ENCODE data around the gene DYNC2LI1. TPM values are rescaled to one million over a fixed set of nuclear protein-coding genes. Genes with fewer than 3 reads are reported as not detected.

Gene DYNC2LI1
- total RNA-seq, 2 experiments from 2014 or later = 9.6 to 10.0 TPM

DNA sequence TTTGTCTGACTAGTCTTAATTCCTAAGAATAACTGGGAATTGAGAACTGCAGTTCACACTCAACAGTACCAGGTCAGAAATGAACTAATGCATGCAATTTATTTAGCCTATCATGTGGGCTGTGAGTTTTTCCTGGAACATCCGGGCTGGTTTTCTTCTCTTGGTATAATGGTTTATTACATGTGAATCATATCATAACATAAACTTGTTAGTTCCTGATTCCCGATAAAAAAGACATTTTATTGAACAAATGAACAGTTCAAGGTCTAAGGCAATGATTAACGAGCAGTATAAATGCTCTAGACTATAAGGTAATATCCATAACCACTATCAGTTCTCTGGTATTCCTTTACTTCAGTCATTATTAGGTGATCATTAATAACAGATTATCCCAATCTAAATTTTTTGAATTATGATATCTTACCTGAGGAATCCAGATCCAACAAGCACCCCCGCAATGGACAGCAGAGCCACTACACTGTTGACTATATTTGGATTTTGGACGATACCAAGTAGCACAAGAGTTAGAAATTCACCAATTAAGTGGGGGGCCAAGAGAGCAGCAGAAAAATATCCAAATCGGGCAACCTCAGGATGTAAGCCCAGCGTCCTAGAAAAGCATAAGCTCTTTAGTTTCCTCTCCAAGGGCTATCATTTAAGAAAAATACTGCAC lies 45.8 kb downstream of the DYNC2LI1 start:
- Mint-ChIP-seq H3K4me1 (peaks cover 3% of the 10 kb centered on the region), H3K27me3 (peaks cover 25% of the 10 kb centered on the region), H3K9me3 (peaks cover 3% of the 10 kb centered on the region), H3K4me3 (no peak overlapping the region), H3K36me3 (no peaks in the 10 kb centered on the region), H3K27ac (no peak overlapping the region)
- DNase-seq = no peak

DNA sequence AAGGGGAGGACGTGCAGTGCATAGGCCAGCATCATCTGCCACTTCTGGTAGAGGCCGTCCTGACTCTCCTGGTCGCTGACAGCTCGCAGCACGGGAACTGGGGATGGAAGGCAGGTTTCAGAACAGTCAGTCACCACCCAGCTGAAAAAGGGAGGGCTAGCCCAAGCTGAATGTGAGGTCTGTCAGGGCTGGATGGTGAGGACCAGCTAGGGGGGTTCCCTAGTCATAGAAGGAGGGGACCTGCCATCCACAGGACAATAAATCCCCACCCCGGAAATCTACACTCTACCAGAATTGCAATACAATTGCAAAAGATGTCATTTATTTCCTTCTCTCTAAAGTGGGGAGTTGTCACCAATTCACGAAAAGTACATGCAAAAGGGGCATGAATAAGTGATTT lies 49.0 kb downstream of the DYNC2LI1 start:
- H3K27me3 Mint-ChIP-seq = peaks cover 25% of the 10 kb centered on the region
- H3K27ac Mint-ChIP-seq = no peak overlapping the region
- no peak overlapping the region for H3K4me3 Mint-ChIP-seq
- H3K36me3 Mint-ChIP-seq = no peaks in the 10 kb centered on the region
- no peaks in the 10 kb centered on the region for H3K9me3 Mint-ChIP-seq
- H3K4me1 Mint-ChIP-seq = peaks cover 3% of the 10 kb centered on the region
- no peak for DNase-seq

DNA sequence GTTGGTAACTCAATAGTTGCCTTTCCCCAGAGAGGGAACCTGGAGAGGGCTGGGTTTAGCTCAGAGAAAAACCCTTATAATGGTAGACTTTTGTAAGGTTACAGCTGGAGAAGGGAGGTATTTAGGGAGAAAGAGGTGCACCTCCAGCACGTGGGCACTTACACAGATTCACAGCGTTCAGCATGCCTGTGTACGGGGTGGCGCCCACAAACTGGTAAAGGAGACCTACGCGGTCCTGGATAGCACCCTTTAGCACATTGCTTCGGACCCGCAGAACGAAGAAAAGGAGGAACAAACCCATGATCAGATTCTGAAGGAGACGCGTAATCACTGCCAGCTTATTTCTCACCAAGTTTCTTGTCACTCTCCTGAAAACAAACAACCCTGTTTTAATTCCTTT lies 49.9 kb downstream of the DYNC2LI1 start:
- H3K9me3 Mint-ChIP-seq = no peaks in the 10 kb centered on the region
- H3K4me1 Mint-ChIP-seq = no peaks in the 10 kb centered on the region
- no peak for DNase-seq
- no peak overlapping the region for H3K4me3 Mint-ChIP-seq
- H3K27ac Mint-ChIP-seq = no peak overlapping the region
- H3K36me3 Mint-ChIP-seq = no peaks in the 10 kb centered on the region
- H3K27me3 Mint-ChIP-seq = peaks cover 27% of the 10 kb centered on the region

DNA sequence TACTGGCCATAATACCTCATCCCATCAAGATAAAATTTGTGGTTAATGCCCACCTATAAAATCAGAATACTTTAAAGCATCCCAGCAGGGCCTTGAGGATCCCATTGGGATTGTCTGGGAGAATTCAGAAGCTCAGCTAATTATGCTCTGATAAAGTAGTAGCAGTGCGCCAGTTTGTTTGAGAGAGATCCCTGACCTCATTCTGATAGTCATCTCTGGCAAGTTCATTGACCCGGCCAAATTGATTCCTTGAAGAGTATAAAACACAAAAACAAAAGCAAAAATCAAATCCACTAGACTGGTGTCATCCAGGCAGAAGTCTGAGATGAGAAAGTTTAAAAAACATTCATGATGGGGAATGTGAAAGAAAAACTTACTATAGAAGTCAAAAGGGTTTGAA lies 50.7 kb downstream of the DYNC2LI1 start:
- peaks cover 30% of the 10 kb centered on the region for H3K27me3 Mint-ChIP-seq
- no peaks in the 10 kb centered on the region for H3K4me1 Mint-ChIP-seq
- H3K36me3 Mint-ChIP-seq = no peaks in the 10 kb centered on the region
- DNase-seq = no peak
- no peak overlapping the region for H3K4me3 Mint-ChIP-seq
- H3K27ac Mint-ChIP-seq = no peak overlapping the region
- H3K9me3 Mint-ChIP-seq = no peaks in the 10 kb centered on the region

DNA sequence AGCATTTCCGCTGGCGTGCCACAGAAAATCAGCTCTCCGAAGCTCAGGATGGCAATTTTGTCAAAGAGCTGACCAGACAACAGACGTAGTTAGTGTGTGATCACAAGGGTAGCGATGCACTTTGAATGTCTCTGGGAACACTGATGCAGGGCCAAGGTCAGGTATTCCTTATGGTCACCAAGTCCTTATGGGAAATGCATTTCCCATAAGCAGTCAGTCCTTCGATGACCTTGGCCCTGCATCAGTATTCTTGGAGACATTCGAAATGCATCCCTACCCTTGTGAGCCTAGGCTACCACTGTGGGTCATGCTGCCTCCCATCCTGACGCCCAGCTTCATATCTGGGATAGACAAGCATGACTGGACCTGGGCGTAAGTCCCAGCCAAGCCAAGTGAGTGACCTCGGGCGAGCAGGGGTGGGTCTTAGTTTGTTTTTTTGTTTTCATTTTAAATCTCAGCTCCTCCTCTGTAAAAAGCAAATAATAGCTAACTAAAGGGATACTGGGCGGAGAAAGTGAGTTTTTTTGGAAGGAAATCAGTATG lies 51.2 kb downstream of the DYNC2LI1 start:
- DNase-seq = no peak
- Mint-ChIP-seq H3K36me3 (no peaks in the 10 kb centered on the region), H3K4me1 (no peaks in the 10 kb centered on the region), H3K4me3 (no peak overlapping the region), H3K27me3 (peaks cover 33% of the 10 kb centered on the region), H3K9me3 (no peaks in the 10 kb centered on the region), H3K27ac (no peak overlapping the region)

DNA sequence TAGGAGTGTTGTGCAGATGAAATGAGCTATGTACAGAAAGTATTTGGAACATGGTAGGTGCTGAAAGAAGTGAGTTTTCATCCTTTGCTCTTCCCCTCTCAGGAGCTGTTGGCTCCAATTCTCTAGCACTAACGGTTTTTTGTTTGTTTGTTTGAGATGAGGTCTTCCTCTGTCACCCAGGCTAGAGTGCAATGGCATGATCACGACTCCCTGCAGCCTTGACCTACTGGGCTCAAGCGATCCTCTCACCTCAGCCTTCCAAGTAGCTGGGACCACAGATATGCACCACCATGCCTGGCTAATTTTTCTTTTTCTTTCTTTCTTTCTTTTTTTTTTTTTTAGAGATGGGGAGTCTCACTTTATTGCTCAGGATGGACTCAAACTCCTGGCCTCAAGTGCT lies 52.0 kb downstream of the DYNC2LI1 start:
- Mint-ChIP-seq H3K4me1 (no peaks in the 10 kb centered on the region), H3K27me3 (peaks cover 41% of the 10 kb centered on the region), H3K36me3 (no peaks in the 10 kb centered on the region), H3K9me3 (no peaks in the 10 kb centered on the region), H3K4me3 (no peak overlapping the region), H3K27ac (no peak overlapping the region)
- no peak for DNase-seq

DNA sequence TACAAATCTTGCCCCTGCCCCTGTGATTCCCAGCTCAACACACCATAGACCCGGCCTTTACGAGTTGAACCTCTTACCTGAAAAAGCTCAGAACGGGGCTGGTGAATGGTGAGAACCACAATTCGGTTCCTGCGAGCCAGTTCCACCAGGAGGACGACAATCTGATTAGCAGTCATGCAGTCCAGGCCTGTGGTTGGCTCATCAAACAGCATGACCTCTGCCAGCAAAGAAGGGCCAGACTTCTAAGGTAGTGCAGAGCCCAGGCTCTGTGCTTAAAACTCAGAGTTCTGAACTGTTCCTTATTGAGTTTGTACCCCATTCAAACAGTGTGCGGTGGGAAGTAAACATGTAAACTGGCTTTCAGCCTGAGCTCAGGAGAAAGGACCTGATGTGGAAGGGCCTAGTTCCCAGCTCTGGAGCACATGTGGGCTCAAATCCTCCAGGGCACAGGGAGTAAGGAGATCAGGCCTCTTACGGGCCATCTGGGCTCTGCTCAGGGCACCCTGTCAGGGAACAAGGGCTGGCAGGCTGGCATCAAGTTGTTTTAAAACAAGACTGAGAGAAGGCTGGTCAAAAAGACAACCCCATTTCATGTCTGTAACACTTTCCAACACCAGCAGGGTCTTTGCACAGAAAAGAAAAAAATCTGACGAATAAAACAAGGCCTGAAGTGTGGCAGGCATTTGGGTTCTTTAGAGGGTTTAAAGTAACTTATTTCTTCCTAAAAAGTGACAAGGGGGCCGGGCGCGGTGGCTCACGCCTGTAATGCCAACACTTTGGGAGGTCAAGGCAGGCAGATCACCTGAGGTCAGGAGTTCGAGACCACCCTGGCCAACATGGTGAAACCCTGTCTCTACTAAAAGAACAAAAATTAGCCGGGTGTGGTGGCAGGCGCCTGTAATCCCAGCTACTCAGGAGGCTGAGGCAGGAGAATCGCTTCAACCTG lies 52.7 kb downstream of the DYNC2LI1 start:
- H3K27me3 Mint-ChIP-seq = peaks cover 42% of the 10 kb centered on the region
- peaks cover 3% of the 10 kb centered on the region for H3K4me1 Mint-ChIP-seq
- H3K36me3 Mint-ChIP-seq = no peaks in the 10 kb centered on the region
- no peak overlapping the region for H3K27ac Mint-ChIP-seq
- no peak for DNase-seq
- H3K4me3 Mint-ChIP-seq = no peak overlapping the region
- no peaks in the 10 kb centered on the region for H3K9me3 Mint-ChIP-seq

DNA sequence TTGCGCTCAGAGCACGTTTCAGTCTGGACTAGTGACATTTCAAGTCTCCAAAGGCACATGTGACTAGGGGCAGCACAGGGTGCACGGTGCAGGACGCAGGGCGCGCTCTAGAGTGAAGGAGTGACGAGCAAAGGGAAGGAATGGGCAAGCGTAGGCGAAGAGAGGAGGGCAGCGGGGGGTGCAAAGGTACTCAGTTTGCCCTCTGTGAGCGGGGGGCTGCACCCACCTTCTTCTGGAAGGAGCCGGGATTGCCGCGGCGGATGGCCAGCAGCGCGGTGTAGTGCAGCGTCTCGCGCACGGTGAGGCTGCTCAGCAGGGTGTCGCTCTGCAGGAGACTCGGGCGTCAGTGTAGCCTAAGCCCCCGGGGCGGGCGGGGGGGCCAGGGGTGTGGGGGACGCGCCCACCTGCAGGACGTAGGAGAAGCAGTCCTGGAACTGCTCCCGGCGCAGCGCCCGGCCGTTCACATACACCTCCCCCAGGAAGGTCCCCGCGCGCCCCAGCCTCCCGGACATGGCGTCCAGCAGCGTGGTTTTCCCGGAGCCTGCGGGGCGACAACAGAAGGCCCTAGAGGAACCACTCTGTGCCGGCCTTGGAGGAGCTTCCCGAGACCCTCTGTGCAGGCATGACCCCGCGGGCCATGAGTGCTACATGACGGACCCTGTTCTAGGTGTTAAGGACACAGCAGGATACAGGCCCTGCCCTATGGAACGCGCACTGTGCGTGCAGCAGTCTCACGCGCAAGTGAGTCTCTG lies 57.9 kb downstream of the DYNC2LI1 start:
- Mint-ChIP-seq H3K27me3 (peaks cover 36% of the 10 kb centered on the region), H3K27ac (no peak overlapping the region), H3K36me3 (no peaks in the 10 kb centered on the region), H3K9me3 (no peaks in the 10 kb centered on the region), H3K4me1 (peaks cover 3% of the 10 kb centered on the region), H3K4me3 (no peak overlapping the region)
- DNase-seq = no peak

DNA sequence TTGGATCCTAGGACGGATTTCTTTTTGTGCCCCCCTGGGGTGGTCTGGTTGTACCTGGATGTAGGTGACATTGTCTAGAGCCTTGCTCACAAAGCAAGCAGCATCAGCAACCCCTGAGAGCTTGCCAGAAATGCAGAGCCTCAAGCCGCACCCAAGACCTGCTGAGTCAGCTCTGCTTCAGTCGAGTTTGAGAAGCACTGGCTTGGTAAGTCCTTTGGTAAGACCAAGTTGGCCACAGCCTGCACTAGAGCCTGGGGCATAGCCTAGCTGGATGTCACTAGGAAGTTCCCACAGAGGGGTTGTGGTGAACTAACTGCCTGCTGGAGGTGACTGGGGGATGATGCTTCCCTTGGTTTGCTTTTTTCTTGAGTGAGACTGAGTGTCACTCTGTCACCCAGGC lies 58.6 kb downstream of the DYNC2LI1 start:
- no peak for DNase-seq
- no peaks in the 10 kb centered on the region for H3K36me3 Mint-ChIP-seq
- H3K9me3 Mint-ChIP-seq = no peaks in the 10 kb centered on the region
- H3K4me1 Mint-ChIP-seq = peaks cover 3% of the 10 kb centered on the region
- peaks cover 36% of the 10 kb centered on the region for H3K27me3 Mint-ChIP-seq
- no peak overlapping the region for H3K4me3 Mint-ChIP-seq
- H3K27ac Mint-ChIP-seq = no peak overlapping the region

DNA sequence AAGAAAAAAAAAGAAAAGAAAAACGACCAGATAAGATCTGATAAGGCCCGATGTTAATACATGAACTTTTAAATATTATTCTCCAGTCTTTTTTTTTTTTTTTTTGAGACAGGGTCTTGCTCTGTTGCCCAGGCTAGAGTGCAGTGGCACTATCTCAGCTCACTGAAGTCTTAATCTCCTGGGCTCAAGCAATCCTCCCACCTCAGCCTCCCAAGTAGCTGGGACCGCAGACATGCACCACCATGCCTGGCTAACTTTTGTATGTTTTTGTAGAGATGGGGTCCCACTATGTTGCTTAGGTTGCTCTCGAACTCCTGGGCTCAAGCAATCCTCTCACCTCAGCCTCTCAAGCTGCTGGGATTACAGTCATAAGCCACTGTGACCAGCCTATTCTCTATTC lies 63.2 kb downstream of the DYNC2LI1 start:
- Mint-ChIP-seq H3K27me3 (peaks cover 13% of the 10 kb centered on the region), H3K27ac (no peak overlapping the region), H3K36me3 (no peaks in the 10 kb centered on the region), H3K4me1 (no peaks in the 10 kb centered on the region), H3K4me3 (no peak overlapping the region), H3K9me3 (no peaks in the 10 kb centered on the region)
- DNase-seq = no peak

DNA sequence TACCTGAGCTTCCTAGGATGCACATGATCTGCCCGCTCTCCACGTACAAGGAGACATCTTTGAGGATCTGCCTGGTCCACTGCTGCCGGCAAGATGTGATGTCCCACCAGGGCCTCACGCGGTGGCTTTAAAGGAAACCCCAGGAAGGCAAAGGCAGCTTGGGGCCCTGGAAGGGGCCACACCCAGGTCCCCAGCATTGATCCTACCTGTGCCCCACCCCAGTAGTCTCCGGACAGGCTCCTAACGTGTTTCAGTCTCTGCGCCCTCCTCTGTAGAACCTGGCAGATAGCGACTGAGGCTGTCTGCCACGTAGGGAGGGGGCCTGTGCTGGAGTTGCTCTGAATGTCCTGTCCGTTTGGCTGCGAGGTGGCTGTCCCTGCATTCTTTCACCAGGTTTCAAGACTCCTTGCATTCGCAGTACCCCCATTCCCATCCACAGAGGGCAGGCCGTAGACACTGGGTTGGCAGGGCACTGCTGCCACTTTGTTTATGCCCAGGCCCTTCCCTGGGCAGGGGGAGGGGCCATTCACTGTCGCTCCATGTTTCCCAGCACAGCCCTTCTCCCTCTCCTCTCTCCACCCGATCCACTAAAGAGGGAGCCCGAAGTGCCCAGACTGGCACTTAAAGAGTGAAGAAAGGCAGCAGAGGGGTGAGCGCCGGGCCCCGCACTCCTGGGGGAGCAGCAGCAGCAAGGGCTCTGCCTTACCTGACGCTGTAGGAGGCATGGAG lies 64.2 kb downstream of the DYNC2LI1 start:
- no peaks in the 10 kb centered on the region for H3K4me1 Mint-ChIP-seq

DNA sequence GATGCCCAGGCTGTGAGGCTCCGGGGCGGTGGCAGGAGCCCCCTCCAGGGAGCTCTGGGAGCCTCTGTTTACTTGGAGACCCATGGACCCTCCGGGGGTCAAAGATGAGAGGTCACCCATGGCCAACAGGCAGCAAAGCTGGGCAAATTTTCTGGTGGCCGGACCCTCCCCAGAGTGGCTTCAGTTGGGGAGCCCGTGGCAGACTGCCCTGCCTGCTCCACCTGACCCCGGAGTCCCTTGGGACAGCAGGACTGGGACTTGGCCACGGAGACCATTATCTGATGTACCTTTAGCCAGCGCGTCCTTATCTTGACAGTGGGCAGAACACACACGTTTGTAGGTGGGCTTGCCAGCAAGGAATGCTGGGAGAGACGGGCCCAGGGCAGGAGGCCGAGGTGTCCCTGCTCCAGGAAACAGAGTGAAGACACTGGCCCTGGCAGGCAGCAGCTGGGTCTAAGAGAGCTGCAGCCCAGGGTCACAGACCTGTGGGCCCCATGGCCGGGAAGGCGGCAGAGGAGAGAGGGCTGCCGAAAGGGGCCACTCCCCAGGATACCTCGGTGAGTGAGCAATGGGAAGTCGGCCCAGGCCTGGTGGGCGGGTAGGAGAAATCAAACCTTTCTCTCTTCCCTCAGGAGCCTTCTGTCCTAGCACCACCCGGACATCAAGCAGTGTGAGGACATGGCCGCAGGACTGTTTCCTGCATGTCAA lies 64.9 kb downstream of the DYNC2LI1 start, which contains the start of the genes ABCG5 and ABCG8:
TSS of gene ABCG5 (minus strand) at position 280 of the 708 bp plus-strand sequence. CDS start at position 120, 160 bp downstream.
TSS of gene ABCG8 (plus strand) at position 412 of the 708 bp plus-strand sequence. CDS start at position 495, 83 bp downstream.
- DNase-seq = no peak
- Mint-ChIP-seq H3K4me3 (no peak within 1 kb of the TSS), H3K4me1 (no peaks in the 10 kb centered on the region), H3K27me3 (peaks cover 2% of the 10 kb centered on the region), H3K9me3 (no peaks in the 10 kb centered on the region), H3K27ac (no peak within 1 kb of the TSS), H3K36me3 (no peaks in the 10 kb centered on the region)

More for the DNA sequence above, 64.2 kb downstream of the DYNC2LI1 start:
- H3K9me3 Mint-ChIP-seq = no peaks in the 10 kb centered on the region
- no peaks in the 10 kb centered on the region for H3K36me3 Mint-ChIP-seq
- peaks cover 4% of the 10 kb centered on the region for H3K27me3 Mint-ChIP-seq
- DNase-seq = no peak
- H3K27ac Mint-ChIP-seq = no peak overlapping the region
- no peak overlapping the region for H3K4me3 Mint-ChIP-seq

DNA sequence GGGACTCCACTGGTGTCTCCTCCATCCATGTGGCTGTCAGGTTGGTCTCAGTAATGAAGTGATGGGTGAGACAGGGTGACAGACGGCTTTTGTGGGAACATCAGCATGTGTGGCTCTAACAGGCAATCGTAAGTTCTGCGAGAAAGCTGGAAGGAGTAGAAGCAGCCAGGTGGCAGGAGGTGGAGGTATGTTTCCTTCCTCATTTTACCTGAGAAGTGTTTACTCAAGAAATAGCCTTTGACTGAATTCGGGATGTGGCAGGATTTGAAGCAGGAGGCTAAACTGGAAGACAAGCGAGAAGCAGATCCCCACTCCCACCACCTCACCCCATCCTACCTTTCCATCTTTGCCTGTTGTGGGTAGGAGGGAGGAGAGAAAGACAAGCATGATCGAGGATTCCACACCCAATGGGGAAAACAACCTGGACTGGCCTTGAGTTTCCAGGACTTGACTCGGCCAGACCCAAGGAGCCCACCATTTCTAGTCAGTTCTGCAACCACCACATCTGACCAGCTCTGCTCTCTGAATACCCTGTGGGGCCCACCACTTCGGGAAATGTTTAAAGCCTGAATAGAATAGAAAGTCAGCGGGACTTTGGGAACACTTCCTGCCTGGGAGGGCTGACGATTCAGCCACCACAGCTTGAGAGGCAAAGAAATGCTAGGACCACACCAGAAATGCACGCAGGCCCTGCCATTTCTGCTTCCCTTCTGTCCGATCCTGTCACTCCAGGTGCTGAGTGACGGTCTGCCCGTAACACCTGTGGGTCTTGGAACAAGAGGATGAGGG lies 66.1 kb downstream of the DYNC2LI1 start:
- no peaks in the 10 kb centered on the region for H3K36me3 Mint-ChIP-seq
- H3K4me1 Mint-ChIP-seq = no peaks in the 10 kb centered on the region
- H3K27ac Mint-ChIP-seq = no peak overlapping the region
- no peak overlapping the region for H3K4me3 Mint-ChIP-seq
- no peak for DNase-seq
- H3K9me3 Mint-ChIP-seq = no peaks in the 10 kb centered on the region
- H3K27me3 Mint-ChIP-seq = no peaks in the 10 kb centered on the region
